ENCODE results near the gene ERC1.
"Not testable (repeated sequence)": the region's sequence is repeated elsewhere in the genome, so short reads cannot be mapped to it uniquely, and the experiment has no call there.

The ERC1 gene

GRCh38 chr12:1078002-1078401, 87.0 kb downstream of the ERC1 start:
- DNase-seq (ENCODE audit: low spot score), result no peak

GRCh38 chr12:1080520-1081223, 89.6 kb downstream of the ERC1 start:
- DNase-seq (ENCODE audit: low spot score), result no peak

- no peak for DNase-seq (ENCODE audit: low spot score)
Measured at GRCh38 chr12:1083151-1083888, 92.3 kb downstream of the ERC1 start.

DNA sequence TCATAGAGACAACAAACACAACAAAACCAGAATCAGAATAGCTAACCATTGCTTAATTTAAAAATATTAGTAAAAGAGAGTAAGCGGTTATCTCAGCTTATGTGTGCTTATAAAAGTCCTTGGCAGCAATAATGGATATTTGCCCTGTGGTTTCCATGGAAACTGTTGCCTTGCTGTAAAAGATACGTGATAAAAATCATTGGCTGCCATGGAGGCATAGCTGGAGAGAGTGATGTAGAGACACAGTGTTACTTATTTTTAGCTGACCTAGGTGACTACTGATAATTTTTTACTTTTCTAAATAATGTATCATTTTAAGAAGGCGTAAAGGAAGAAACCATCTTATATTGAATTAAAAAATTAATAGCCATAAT, 92.9 kb downstream of the ERC1 start:
- no peak for DNase-seq (ENCODE audit: low spot score)

GRCh38 chr12:1091350-1091749, 100.3 kb downstream of the ERC1 start:
- DNase-seq (ENCODE audit: low spot score), result no peak

GRCh38 chr12:1093166-1093751, 102.2 kb downstream of the ERC1 start:
- peak; percentile 65 for DNase-seq (ENCODE audit: low spot score)

- no peak for DNase-seq (ENCODE audit: low spot score)
Measured at GRCh38 chr12:1094714-1095113, 103.7 kb downstream of the ERC1 start.

GRCh38 chr12:1099158-1099557, 108.1 kb downstream of the ERC1 start:
- DNase-seq (ENCODE audit: low spot score), result no peak

- DNase-seq (ENCODE audit: low spot score), result not testable (repeated sequence)
Measured at GRCh38 chr12:1099618-1100017, 108.6 kb downstream of the ERC1 start.

- no peak for DNase-seq (ENCODE audit: low spot score)
Measured at GRCh38 chr12:1102115-1102514, 111.1 kb downstream of the ERC1 start.

GRCh38 chr12:1102791-1103450, 111.9 kb downstream of the ERC1 start:
- no peak for DNase-seq (ENCODE audit: low spot score)

DNA sequence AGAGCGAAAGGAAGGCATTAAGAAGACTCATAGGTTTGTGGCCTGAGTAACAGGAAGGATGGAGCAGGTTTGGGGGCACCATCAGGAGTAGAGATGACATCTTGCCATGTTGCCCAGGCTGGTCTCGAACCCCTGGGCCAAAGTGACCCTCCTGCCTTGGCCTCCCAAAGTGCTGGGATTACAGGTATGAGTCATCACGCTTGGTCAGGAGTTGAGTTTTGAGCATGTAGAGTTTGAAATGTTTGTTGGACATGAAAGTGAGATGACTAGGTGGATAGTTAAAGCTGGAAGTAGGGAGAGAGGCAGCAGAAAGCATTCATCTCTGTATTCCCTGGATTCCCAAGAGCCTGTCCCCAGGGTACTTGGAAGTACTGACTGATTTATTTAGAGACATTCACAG, 112.6 kb downstream of the ERC1 start:
- DNase-seq (ENCODE audit: low spot score), result no peak

DNA sequence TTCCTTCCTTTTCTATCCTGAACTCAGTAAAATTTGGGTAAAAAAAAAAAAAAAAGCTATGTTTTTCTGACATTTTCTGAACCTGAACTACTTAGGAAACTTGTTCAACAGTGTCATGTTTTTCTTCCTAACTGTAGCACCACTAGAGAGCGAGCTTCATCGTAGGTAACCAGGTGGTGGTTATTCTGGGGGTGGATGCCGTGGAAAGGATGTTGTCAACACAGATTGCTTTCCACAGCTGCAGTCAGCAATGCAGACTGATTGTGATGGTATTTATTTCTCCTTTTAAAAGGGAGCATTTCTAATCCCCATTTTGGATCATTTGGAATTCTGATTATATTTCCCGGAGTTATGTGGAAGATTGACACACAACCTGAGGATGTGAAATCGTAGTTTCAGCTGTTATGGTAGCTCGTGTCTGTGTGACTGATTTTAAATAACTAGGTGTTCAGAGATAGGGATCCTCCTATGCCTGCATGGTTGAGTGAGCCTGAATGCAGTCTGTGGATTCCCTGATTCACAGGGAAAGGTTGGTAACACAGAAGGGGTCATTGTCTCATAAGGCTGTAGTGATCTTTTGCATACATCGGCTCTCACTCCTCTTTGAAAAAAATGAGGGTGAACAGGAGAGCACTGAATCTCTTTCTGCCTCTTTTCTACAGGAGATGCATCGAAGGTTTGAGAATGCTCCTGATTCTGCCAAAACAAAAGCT, 113.2 kb downstream of the ERC1 start:
- no peak for DNase-seq (ENCODE audit: low spot score)

DNA sequence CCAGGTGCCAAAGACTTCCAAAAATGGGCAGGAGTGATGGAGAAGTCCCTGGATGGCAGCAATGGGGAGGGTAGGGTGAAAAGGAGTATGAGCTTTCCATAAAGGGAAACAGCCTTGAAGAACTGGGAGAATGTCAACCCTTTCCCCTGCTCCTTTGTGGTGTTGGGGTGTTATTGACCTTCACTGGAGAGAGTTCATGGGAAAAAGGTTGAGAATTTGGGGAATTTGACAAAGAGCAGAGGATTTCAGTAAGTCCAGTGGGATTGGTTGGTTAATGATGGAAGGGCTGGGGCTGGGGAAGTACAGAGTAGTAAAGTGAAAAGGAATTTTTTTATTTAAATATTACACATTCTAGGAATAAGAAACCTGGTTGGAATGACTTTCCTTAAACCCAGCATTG, 116.6 kb downstream of the ERC1 start:
- no peak for DNase-seq (ENCODE audit: low spot score)

DNA sequence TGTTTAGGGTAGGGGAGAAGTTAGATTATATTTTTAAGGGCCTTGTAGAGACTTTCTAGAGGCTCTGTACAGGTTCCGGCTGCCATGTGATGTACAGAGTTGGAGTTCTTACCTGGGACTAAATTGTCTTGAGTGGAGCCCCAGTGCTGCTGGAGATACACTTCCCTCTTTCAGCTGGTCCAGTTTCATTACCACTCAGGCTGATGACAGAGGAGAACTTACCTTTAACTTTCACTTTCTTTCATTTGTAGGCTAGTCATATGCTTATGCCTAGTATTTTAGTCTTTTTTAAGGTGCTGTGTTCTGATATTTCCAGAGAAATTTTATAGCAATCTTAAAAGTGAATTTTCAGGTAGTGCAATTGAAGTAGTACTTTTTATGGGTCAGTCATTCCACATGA, 117.3 kb downstream of the ERC1 start:
- no peak for DNase-seq (ENCODE audit: low spot score)

GRCh38 chr12:1115484-1116231, 124.6 kb downstream of the ERC1 start:
- DNase-seq (ENCODE audit: low spot score), result no peak

DNA sequence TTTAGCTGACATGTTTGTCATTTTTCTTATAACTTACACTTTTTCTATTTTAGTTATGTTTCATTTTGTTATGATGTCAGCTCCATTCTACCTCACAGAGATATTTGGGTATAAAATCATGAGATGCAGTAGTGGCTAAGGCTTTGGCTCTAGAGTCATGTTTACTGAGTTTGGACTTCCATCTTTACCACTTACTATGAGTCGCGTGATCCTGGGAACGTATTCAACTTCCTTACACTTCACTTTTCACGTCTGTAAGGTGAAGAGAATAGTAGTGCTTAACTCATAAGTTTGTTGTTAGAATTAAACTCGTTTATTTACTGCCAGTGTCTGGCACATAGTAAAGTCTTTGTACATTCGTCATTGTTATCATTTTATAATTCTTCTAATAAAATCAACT, 126.3 kb downstream of the ERC1 start:
- no peak for DNase-seq (ENCODE audit: low spot score)

DNA sequence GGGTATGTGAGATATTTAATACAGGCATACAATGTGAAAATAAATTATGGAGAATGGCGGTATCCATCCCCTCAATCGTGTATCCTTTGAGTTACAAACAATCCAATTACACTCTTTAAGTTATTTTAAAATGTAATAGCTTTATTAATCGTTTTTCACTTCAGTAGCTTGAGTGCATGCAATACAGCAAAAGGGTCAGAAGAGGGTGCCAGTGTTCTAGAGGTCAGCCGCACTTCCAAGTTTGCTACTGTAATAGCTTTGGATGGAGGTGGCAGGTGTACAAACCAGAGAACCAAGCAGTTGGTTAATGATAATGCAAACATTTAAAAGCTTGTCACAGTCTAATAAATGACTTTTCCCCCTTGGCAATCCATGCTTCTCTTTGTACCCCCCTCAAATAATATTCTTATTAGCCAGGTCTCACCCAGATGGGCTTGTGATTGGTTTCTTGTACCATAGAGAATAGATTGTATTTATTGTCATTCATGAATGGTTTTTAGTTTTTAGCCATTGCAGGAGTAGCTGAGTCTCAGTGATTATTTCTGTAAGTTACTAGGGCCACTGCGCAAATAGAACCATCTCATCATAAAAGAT, 127.0 kb downstream of the ERC1 start:
- peak; percentile 75 for DNase-seq (ENCODE audit: low spot score)

DNA sequence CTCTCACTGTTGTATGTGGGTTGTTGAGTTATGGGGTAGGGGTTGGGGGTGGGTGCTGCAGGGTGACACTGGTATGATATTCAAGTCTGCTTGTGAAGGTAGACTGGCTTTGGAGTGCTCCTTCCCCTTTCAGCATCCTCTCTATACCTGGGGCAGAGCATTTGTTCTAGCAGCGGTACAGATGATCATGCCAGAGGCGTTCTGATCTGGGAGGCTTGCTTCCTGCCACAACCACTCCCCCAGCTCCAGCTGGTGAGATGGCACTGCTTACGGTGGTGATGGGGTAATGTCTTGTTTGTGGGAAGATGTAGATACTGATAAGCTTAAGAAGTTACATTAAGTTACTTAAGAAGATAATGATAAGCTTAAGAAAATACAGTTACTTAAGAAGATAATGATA, 131.8 kb downstream of the ERC1 start:
- peak; percentile 53 for DNase-seq (ENCODE audit: low spot score)

GRCh38 chr12:1126091-1126490, 135.1 kb downstream of the ERC1 start:
- peak; percentile 12 for DNase-seq (ENCODE audit: low spot score)

GRCh38 chr12:1127021-1127420, 136.0 kb downstream of the ERC1 start:
- DNase-seq (ENCODE audit: low spot score), result no peak

All from CD4-positive, alpha-beta T cell treated with Interleukin-2 at 100 ng/mL for 4 hours (primary cell).